ENCODE measurements around the gene TEX29.

TEX29 gene

GRCh38 chr13:111393221-111393790 lies 72.9 kb downstream of the TEX29 start:
- TF ChIP-seq, protein P1, sequence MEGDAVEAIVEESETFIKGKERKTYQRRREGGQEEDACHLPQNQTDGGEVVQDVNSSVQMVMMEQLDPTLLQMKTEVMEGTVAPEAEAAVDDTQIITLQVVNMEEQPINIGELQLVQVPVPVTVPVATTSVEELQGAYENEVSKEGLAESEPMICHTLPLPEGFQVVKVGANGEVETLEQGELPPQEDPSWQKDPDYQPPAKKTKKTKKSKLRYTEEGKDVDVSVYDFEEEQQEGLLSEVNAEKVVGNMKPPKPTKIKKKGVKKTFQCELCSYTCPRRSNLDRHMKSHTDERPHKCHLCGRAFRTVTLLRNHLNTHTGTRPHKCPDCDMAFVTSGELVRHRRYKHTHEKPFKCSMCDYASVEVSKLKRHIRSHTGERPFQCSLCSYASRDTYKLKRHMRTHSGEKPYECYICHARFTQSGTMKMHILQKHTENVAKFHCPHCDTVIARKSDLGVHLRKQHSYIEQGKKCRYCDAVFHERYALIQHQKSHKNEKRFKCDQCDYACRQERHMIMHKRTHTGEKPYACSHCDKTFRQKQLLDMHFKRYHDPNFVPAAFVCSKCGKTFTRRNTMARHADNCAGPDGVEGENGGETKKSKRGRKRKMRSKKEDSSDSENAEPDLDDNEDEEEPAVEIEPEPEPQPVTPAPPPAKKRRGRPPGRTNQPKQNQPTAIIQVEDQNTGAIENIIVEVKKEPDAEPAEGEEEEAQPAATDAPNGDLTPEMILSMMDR (IDR thresholded peaks at IDR 0.05; ENCODE audit: borderline replicate concordance, control extremely low read depth, extremely low read depth, insufficient read depth, missing control alignments), result no peak
- in situ Hi-C loops (cut with MboI; ENCODE audit: low sequenced_read_pairs, unreplicated experiment), result no loop called here
- DNase-seq (ENCODE audit: low spot score), result no peak

All from GM13976 (cell line).